HG03175 (cell line): ENCODE measurements around the gene CAPN8.
"Not testable (repeated sequence)": the region's sequence is repeated elsewhere in the genome, so short reads cannot be mapped to it uniquely, and the experiment has no call there.

Experiments used
- ATAC-seq: cut with Tn5 transposase; IDR thresholded peaks from one replicate; pipeline ENCODE4 v1.9.1; 2021; ENCODE audit warnings: mild to moderate bottlenecking, moderate library complexity; ENCODE audit not compliant: unreplicated experiment

Gene CAPN8

GRCh38 chr1:223534677-223535076 is 130.8 kb downstream of the CAPN8 start:
- ATAC-seq: no peak

- ATAC-seq: no peak
Observed at GRCh38 chr1:223533708-223534107, 131.8 kb downstream of the CAPN8 start.

GRCh38 chr1:223531742-223532341 is 133.7 kb downstream of the CAPN8 start:
- ATAC-seq: peak; percentile 71

GRCh38 chr1:223525957-223526356 is 139.5 kb downstream of the CAPN8 start:
- no peak for ATAC-seq

GRCh38 chr1:223525546-223525945 is 140.0 kb downstream of the CAPN8 start:
- ATAC-seq: no peak

- ATAC-seq: no peak
Observed at GRCh38 chr1:223524930-223525451, 140.5 kb downstream of the CAPN8 start.

- ATAC-seq: no peak
Observed at GRCh38 chr1:223521150-223521549, 144.4 kb downstream of the CAPN8 start.

- ATAC-seq: no peak
Observed at GRCh38 chr1:223520200-223520599, 145.3 kb downstream of the CAPN8 start.

- ATAC-seq: no peak
Observed at GRCh38 chr1:223519116-223519515, 146.4 kb downstream of the CAPN8 start.

- not testable (repeated sequence) for ATAC-seq
Observed at GRCh38 chr1:223518553-223518952, 146.9 kb downstream of the CAPN8 start.

- no peak for ATAC-seq
Observed at GRCh38 chr1:223515926-223516325, 149.6 kb downstream of the CAPN8 start.

GRCh38 chr1:223515421-223515820 is 150.1 kb downstream of the CAPN8 start:
- no peak for ATAC-seq

GRCh38 chr1:223514644-223515043 is 150.9 kb downstream of the CAPN8 start:
- no peak for ATAC-seq

- no peak for ATAC-seq
Observed at GRCh38 chr1:223513309-223513708, 152.2 kb downstream of the CAPN8 start.

- no peak for ATAC-seq
Observed at GRCh38 chr1:223512057-223512456, 153.4 kb downstream of the CAPN8 start.

GRCh38 chr1:223508796-223509195 is 156.7 kb downstream of the CAPN8 start:
- no peak for ATAC-seq

GRCh38 chr1:223504741-223505140 is 160.8 kb downstream of the CAPN8 start:
- ATAC-seq: no peak

GRCh38 chr1:223503348-223503747 is 162.2 kb downstream of the CAPN8 start:
- no peak for ATAC-seq

- ATAC-seq: no peak
Observed at GRCh38 chr1:223500560-223501425, 164.7 kb downstream of the CAPN8 start.

- no peak for ATAC-seq
Observed at GRCh38 chr1:223496883-223497282, 168.6 kb downstream of the CAPN8 start.

GRCh38 chr1:223494926-223495645 is 170.4 kb downstream of the CAPN8 start:
- ATAC-seq: no peak
